Right lung (tissue), 5 donors: ENCODE measurements around the gene LSR. TPM values are rescaled to one million over a fixed set of nuclear protein-coding genes. Genes with fewer than 3 reads are reported as not detected.

Experiments
- DNase-seq, 2 donors: peaks; one replicate each; pipeline ENCODE4 v3.0.0-alpha.2; 2013
- polyA plus RNA-seq, 5 donors: library from polyadenylated mRNA; unstranded; fragments of 120-200 nt; gene quantifications; one replicate each; pipeline versions ENCODE4 v1.2.1 to v1.2.3, GENCODE V29; 2013; ENCODE audit warnings: inconsistent platforms in 1 of 5, low replicate concordance in 1 of 5; ENCODE audit not compliant: insufficient read length in 5 of 5, insufficient read depth in 1 of 5

LSR gene
- polyA plus RNA-seq, 5 donors, result 43.5 to 76.2 (median 54.3) TPM

GRCh38 chr19:35266520-35267352 is 17.9 kb downstream of the LSR start:
- DNase-seq, result no peak

GRCh38 chr19:35267353-35267817 is 18.6 kb downstream of the LSR start:
- no peak for DNase-seq

DNA sequence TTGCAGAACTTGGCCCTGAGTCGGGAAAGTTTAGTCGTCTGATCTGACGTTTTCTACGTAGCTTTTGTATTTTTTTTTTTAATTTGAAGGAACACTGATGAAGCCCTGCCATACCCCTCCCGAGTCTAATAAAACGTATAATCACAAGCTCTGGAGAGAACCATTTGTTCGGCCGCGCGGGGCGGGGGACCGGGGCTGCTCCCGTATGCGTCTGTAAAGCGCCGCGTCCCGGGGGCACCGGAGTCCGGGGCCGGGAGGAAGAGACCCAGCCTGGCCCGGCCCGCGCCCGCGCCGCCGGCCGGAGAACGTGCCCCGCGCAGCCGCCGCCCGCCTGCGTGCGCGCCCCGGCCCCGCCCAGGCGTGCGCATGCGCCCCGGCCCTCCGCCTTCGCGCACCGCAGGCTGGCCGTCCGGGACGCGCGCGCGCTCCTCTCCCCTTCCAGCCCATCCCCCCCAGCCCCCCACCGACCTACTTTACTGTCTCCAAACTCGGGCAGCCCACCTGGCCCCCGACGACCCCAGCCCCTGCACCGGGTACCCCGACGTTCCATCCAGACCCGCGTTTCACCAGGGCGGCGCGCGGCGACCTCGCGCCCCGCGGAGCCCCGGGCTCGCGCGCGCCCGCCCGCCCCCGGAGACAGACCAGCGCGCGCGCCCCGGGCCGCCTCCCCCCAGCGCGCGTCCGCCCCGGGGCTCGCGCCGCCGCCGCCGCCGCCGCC is 19.2 kb downstream of the LSR start:
- DNase-seq, result peak; percentile 73 to 89

GRCh38 chr19:35268536-35269437 is 20.0 kb downstream of the LSR start, which contains the start of gene USF2:
USF2 (plus strand) TSS chr19:35268962; CDS start chr19:35269102, 140 bp downstream.
- DNase-seq, result peak in 1 of 2 donors; percentile 47

- peak; percentile 78 to 81 for DNase-seq
These were observed 20.8 kb downstream of the LSR start for GRCh38 chr19:35269438-35270117.

GRCh38 chr19:35270381-35270811 is 21.6 kb downstream of the LSR start:
- no peak for DNase-seq

GRCh38 chr19:35271546-35271945 is 22.7 kb downstream of the LSR start:
- DNase-seq, result no peak

- no peak for DNase-seq
These were observed 23.4 kb downstream of the LSR start for GRCh38 chr19:35272122-35272719.

DNA sequence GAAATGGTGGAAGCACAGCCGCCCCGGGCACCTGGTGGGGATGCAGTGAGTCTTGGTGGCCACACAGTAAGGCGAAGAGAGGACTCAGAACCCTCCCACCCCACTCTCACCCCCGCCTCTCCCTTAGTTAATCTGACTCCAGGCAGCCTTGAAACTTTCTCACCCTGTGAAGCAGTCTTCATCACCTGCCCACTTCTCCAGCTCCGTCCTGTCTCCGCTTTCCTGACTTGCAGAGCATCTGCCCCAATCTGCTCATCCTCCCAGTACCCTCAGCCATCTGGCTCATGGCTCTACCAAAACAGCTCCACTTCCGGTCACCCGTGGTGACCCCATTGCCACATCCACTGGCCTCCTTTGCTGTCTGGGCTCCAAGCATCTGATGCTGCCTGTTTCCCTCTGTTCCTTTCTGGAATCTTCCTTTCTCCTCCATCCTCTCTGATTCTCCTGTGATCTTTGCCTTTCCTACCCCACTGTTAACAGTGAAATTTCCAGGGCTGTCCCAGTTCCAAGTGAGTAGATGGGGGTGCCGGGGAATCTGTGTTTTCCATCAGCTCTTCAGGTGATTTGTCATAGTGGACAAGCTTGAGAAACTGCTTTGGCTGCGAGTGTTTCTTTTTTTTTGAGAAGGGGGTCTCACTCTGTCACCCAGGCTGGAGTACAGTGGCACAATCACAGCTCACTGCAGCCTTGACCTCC is 24.3 kb downstream of the LSR start:
- DNase-seq, result no peak

DNA sequence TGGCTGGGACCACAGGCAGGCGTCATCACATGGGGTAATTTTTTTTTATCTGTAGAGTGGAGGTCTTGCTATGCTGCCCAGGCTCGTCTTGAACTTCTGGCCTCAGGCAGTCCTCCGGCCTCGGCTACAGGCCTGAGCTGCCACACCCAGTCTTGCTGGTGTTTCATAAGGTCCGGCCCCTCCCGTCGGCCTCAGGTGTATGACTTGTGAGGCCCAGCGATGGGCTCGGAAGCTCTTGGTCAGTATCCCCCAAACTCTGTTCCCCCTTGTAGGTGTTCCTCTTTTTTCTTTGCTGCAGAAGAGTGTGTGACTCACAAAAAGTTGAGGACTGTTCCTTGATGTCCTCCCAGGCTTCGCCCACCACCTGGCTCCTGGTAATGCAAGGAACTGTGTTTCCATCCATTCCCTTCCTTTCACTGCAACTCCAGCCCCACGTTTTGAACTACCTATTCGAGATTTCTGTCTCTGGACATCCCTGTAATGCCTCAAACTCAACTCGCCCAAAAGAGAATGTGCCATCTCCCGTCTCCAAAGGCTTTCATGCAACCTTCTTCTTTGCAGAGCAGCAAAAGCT is 25.0 kb downstream of the LSR start:
- no peak for DNase-seq

DNA sequence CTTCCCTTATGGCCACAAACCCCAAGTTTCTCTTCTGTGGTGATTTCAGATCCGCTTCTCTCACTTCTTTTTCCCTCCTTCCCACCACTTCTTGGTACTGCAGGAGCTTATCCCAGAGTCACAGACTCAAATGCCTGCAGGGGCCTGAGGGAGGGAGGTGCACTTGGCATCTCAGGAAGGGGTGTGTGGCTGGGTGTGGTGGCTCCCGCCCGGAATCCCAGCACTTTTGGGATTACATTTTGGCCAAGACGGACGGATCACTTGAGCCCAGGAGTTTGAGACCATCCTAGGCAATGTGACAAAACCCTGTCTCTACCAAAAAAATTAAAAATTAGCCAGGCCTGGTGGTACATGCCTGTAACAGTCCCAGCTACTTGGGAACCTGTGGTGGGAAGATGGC is 25.5 kb downstream of the LSR start:
- no peak for DNase-seq

DNA sequence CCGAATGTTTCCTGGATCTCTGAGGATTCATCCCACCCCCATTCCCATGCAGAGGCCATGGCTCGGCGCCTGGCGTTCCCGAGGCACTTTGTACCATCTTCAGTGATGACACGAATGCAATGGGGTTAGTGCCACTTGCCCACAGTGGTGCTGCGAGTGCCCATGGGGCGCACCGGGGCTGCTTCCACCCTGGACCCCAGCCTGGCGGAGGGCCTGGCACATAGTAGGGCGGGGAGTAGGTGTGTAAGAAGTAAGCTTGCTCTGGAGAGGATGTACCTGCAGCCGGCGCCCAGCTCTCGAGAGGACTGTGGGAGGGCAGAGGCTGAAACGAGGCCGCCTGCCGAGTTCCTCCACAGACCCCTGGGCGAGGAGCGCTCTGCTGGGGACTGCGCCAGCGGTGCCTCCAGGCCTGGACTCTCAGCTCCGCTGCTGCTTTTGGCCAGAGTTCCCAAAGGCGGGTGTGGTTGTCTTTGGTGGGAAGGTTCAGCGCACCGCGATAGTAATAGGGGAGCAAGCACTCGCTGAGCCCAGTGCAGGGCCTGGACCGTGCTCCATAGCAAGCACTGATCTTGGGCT is 28.0 kb downstream of the LSR start:
- DNase-seq, result no peak

DNA sequence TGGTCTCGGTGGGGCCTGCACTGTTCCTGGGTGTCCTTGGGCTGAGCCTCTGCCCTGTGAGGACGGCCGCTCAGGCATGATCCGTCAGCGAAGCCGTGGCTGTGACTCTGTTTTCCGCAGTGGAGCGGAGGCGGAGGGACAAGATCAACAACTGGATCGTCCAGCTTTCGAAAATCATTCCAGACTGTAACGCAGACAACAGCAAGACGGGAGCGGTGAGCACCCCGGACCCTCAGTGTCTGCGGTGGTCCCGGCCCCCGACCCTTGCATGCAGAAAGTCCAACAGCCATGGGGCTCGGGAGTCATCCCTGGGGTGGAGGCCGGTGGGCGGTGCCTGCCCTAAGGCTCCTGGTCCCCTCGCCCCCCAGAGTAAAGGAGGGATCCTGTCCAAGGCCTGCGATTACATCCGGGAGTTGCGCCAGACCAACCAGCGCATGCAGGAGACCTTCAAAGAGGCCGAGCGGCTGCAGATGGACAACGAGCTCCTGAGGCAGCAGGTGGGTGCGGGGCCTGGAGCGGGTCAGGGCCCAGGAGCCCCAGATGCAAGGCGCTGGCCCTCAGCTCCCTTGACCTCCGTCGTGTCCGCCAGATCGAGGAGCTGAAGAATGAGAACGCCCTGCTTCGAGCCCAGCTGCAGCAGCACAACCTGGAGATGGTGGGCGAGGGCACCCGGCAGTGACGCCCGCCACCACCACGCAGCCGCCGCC is 29.9 kb downstream of the LSR start:
- no peak for DNase-seq

DNA sequence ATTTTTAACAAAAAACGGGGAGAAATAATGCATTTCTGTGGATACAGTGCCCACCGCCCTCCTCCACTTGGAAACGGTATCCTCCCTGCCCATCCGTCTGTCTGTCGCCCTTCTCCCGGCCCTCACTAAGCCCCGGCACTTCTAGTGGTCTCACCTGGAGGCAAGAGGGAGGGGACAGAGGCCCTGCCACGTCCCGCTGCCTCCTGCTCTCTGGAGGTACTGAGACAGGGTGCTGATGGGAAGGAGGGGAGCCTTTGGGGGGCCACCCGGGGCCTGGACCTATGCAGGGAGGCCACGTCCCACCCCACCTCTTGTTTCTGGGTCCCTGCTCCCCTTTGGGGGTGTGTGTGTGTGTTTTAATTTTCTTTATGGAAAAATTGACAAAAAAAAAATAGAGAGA is 30.6 kb downstream of the LSR start:
- DNase-seq, result no peak

DNA sequence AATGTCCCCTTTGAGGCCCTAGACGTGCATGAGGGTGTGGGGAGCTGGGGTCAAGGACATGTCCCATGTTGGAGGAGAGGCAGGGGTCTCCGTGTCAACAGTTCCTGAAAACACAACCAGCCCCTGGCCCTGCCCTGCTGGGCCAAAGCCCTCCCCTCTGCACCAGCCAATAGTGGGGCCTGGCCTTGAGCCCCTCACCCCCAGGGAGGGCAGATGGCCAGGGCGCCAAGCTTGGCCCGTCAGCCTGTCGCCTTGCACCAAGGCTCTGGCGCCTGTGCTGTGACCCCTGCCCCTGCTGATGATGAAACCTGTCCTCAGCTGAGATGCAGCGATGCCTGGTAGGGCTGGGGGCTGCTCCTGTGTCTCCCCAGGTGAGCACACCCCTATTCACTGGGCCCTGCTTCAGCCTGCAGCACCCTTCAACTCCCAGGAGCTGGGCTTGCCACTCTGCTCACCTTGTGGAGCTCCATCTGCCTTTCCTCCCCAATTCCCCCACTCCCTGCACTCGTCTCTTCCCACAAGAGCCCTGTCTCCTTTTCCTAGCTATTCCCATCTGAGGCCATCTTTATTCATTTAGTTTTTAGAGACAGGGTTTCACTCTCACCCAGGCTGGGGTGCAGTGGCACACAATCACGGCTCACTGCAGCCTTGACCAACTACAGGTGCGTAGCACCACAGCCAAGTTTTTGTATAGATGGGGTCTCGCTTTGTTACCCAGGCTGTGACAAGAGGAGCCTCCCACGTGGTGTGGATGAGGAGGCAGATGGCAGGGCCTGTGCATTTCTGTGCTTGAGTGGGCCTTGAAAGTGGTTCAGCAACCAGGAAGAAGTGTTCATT is 31.4 kb downstream of the LSR start:
- DNase-seq, result peak; percentile 64 to 68

GRCh38 chr19:35281303-35281702 is 32.5 kb downstream of the LSR start:
- no peak for DNase-seq
